NCI-H526 treated with DMSO at 0.1 percent for 48 hours (cell line): Measurements from ENCODE around the gene ALKBH5.
A peak's percentile ranks its signal among the peaks of the same experiment; 100 is the strongest.

Source experiments
- DNase-seq: peaks from one replicate; lab custom pipeline; 2025; lab: John Stamatoyannopoulos, UW

The ALKBH5 gene

GRCh38 chr17:18224053-18224386 lies 40.4 kb downstream of the ALKBH5 start:
- no peak for DNase-seq

GRCh38 chr17:18224387-18225120 lies 40.9 kb downstream of the ALKBH5 start:
- no peak for DNase-seq

- DNase-seq = peak; percentile 68
Measured at GRCh38 chr17:18225121-18225641, 41.6 kb downstream of the ALKBH5 start, which contains the start of gene LLGL1. Gene LLGL1 (plus strand): TSS chr17:18225635. CDS start chr17:18225683, 48 bp downstream.

- DNase-seq = no peak
Measured at GRCh38 chr17:18225642-18226283, 42.1 kb downstream of the ALKBH5 start.

- DNase-seq = no peak
Measured at GRCh38 chr17:18226284-18226945, 42.8 kb downstream of the ALKBH5 start.

GRCh38 chr17:18227635-18228034 lies 44.0 kb downstream of the ALKBH5 start:
- DNase-seq = no peak

GRCh38 chr17:18228176-18228682 lies 44.6 kb downstream of the ALKBH5 start:
- DNase-seq = no peak

- DNase-seq = no peak
Measured at GRCh38 chr17:18229254-18229653, 45.6 kb downstream of the ALKBH5 start.

GRCh38 chr17:18229771-18230170 lies 46.1 kb downstream of the ALKBH5 start:
- DNase-seq = no peak

GRCh38 chr17:18230288-18231141 lies 46.9 kb downstream of the ALKBH5 start:
- DNase-seq = no peak

GRCh38 chr17:18231164-18231563 lies 47.5 kb downstream of the ALKBH5 start:
- no peak for DNase-seq

- DNase-seq = no peak
Measured at GRCh38 chr17:18233803-18234518, 50.3 kb downstream of the ALKBH5 start.

- no peak for DNase-seq
Measured at GRCh38 chr17:18234853-18235380, 51.3 kb downstream of the ALKBH5 start.

GRCh38 chr17:18235743-18236256 lies 52.2 kb downstream of the ALKBH5 start:
- DNase-seq = no peak

GRCh38 chr17:18236494-18236893 lies 52.9 kb downstream of the ALKBH5 start:
- no peak for DNase-seq

GRCh38 chr17:18237461-18237860 lies 53.8 kb downstream of the ALKBH5 start:
- no peak for DNase-seq

GRCh38 chr17:18238299-18238698 lies 54.7 kb downstream of the ALKBH5 start:
- no peak for DNase-seq

GRCh38 chr17:18240449-18240848 lies 56.8 kb downstream of the ALKBH5 start:
- no peak for DNase-seq

GRCh38 chr17:18241229-18241871 lies 57.7 kb downstream of the ALKBH5 start:
- DNase-seq = no peak
